PFSK-1 (cell line): ENCODE data around the gene ANKRD40CL.

ENCODE experiments used
- FOXP2 ChIP-seq: optimal IDR thresholded peaks from 2 replicates; pipeline ENCODE3; 2011; ENCODE audit warnings: borderline replicate concordance, control low read depth, inconsistent platforms; ENCODE audit not compliant: insufficient read depth; ENCODE audit errors: extremely low read length, extremely low read depth
- POLR2AphosphoS5 ChIP-seq: IDR thresholded peaks from 2 replicates; pipeline ENCODE4 v1.6.1; 2012; ENCODE audit warnings: low read depth, mild to moderate bottlenecking, control low read depth, low read length, moderate library complexity
- REST ChIP-seq, 2 experiments: IDR thresholded peaks; 2 replicates each; pipeline versions ENCODE4 v1.6.1 to v1.8.0; 2011 to 2012; ENCODE audit warnings: low read depth in 2 of 2, low read length in 2 of 2, control low read depth in 1 of 2, inconsistent platforms in 1 of 2, mild to moderate bottlenecking in 1 of 2, moderate library complexity in 1 of 2; ENCODE audit not compliant: insufficient read depth in 1 of 2
- SIN3A ChIP-seq: IDR thresholded peaks from 2 replicates; pipeline ENCODE4 v1.6.1; 2012; ENCODE audit warnings: mild to moderate bottlenecking, low read length, moderate library complexity, borderline replicate concordance; ENCODE audit not compliant: insufficient read depth
- TAF1 ChIP-seq: IDR thresholded peaks from 2 replicates; pipeline ENCODE4 v1.6.1; 2012; ENCODE audit warnings: low read length, control low read depth, borderline replicate concordance; ENCODE audit not compliant: insufficient read depth

ANKRD40CL gene

GRCh38 chr17:50781167-50781566 lies 13.8 kb upstream of the ANKRD40CL start:
- TF ChIP-seq TAF1: no peak
- TF ChIP-seq REST (IDR thresholded peaks at IDR 0.05; ENCODE audit: insufficient read depth in 1 of 2, low read depth in 2 of 2, low read length in 2 of 2): no peak
- TF ChIP-seq FOXP2: no peak
- no peak for TF ChIP-seq SIN3A
- TF ChIP-seq POLR2AphosphoS5: no peak

GRCh38 chr17:50779747-50780353 lies 12.5 kb upstream of the ANKRD40CL start:
- TF ChIP-seq FOXP2 (no peak), SIN3A (no peak), TAF1 (no peak), POLR2AphosphoS5 (no peak), REST (IDR thresholded peaks at IDR 0.05; ENCODE audit: insufficient read depth in 1 of 2, low read depth in 2 of 2, low read length in 2 of 2) (no peak)

GRCh38 chr17:50778988-50779387 lies 11.7 kb upstream of the ANKRD40CL start:
- no peak for TF ChIP-seq REST (IDR thresholded peaks at IDR 0.05; ENCODE audit: insufficient read depth in 1 of 2, low read depth in 2 of 2, low read length in 2 of 2)
- no peak for TF ChIP-seq POLR2AphosphoS5
- no peak for TF ChIP-seq TAF1

GRCh38 chr17:50778471-50778870 lies 11.2 kb upstream of the ANKRD40CL start:
- TF ChIP-seq POLR2AphosphoS5 (no peak), FOXP2 (no peak), REST (IDR thresholded peaks at IDR 0.05; ENCODE audit: insufficient read depth in 1 of 2, low read depth in 2 of 2, low read length in 2 of 2) (no peak), SIN3A (no peak), TAF1 (no peak)

GRCh38 chr17:50775926-50776325 lies 8.6 kb upstream of the ANKRD40CL start:
- TF ChIP-seq TAF1 (no peak), REST (IDR thresholded peaks at IDR 0.05; ENCODE audit: insufficient read depth in 1 of 2, low read depth in 2 of 2, low read length in 2 of 2) (no peak), FOXP2 (no peak), POLR2AphosphoS5 (no peak), SIN3A (no peak)
